ENCODE results near the gene GTF3A.

The GTF3A gene

DNA sequence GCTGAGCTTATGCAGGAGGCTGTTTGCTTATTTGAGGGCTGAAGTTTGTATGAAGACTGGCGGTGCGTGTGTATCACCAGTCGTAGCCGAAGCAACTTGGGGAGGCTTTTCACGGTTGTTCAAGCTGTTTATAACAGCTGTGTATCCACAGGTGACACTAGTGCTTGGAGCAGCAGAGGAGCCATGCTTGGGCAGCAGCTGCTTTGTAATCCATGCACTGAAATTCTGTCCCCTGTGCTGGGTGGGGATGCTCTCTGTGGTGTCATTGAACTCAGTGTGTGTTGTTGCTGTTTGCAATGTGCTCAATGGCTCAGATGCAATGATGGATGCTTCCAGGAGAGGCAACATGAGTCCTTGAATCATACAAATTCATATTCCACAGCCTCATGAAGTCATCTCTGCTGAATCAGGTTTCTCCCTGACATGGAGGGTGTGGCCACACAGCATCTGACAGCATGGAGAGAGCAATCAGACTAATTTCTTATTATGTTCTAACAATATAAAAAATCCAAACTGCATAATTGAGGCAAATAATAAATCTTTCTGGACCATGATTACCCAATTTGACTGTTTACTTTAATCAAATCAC lies 18.8 kb upstream of the GTF3A start:
- DNase-seq, result no peak

DNA sequence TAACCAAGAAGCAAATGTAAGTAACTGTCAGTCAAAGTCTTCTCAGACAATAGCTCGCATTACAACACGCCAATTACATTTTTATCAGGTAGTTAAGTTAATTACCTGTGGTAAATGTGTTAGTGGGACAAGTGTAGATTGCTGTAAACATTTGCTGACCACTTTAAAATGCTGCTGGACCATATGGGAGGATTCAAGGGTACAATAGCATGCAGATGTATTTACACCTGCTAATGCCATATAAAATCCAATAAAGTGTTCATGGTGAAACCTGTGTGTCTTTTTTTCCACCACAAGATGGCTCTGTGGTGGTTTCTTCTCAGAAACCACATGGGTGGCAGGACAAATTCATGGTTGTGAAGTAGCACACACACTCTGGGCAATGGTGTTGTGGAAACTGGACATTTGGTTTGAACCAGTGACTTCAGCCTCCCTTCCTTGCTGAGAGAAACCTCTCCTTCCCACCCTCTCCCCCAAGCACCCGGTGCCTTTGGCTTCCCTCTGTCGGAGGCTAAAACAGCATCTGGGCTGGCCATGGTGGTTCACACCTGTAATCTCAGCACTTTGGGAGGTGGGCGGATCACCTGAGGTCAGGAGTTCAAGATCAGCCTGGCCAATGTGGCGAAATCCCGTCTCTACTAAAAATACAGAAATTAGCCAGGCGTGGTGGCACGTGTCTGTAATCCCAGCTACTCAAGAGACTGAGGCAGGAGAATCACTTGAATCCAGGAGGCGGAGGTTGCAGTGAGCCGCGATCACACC lies 18.1 kb upstream of the GTF3A start:
- peak; percentile 16 for DNase-seq

DNA sequence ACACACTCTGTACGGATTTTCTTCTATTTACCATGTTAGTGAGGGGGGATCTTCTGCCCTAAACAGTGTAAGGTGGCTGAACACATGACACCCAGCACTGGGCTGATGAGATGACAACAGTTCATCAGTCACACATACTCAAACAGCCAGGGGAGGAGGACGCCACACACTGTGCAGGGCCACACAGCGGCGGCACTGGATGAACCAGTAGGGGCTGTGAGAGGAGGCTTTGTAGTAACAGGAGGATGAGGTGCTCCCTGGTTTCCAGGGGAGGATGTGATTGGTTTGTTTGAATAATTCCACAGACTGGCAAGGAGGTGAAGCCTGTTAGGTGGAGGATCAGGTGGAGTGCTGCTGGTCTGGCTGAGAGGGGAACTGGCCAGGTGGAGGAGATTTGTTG lies 16.3 kb upstream of the GTF3A start:
- no peak for DNase-seq

DNA sequence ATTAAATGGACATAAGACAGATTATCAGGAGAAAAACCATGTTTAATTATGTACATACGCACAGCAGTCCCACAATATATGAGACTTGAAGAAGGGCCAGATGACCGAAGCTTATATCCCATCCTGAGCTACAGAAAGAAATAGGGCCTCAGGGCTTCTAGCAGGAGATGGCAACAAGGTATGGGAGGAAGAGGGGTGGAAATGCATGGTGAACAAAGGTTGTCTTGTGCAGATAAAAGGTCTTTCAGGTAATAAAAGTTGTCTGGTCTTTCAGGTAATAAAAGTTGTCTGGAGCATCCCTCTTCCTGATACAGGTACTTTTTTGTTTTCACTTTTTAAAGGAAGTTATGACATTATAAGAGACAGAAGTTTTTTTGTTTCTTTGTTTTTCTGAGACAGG lies 15.4 kb upstream of the GTF3A start:
- no peak for DNase-seq

DNA sequence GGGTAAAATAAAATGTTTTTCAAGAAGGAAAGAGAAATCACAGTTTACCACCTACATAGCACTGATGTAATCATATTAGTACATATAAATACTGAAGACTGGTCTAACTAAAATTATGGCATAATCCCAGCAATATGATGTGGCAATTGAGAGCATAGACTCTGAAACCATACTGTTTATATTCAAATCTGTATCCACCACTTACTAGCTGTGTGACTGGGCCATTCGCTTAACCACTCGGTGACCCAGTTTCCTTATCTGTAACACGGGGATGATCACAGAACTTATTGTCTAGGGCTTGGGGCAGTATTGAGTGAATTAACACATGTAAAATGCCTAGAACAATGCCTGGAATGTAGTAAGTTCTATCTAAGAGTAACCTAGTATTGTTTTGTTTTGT lies 13.1 kb upstream of the GTF3A start:
- no peak for DNase-seq

DNA sequence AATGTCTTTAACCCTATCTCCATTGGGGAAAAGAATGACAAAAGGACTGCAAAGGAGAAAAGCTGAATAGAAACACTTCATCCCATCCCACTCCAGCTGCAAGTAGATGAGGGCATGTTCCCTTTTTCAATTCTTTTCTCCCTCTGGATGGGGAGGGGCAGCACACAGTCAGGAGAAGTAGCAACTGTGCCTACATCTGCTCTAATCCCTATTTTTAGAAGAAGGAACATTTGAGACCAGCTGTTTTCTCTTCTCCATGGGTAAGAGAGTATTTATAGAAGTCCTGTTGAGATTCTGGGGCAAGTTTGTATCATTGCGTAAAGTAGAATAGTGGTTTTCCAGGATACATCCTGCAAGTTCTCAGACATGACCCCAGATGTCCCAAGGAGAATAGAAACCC lies 9.3 kb upstream of the GTF3A start:
- DNase-seq, result no peak

DNA sequence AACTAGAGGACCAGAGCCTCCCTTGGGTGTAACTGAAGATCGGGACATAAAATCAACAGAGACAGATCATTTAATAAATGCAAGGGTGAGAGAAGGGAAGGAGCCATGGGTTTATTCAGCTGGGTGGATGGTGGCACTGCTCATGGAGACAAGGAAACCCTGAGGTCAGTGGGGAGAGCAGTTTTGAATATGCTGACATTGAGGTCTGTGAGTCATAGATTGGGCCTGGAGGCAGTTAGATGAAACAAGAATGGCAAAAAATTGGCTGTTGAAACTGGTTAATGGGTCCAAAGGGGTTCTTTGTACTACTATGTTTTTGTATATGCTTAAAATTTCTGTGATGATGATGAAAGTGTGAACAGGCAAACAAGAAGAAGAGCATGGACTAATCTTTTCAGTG lies 5.1 kb upstream of the GTF3A start:
- no peak for DNase-seq

DNA sequence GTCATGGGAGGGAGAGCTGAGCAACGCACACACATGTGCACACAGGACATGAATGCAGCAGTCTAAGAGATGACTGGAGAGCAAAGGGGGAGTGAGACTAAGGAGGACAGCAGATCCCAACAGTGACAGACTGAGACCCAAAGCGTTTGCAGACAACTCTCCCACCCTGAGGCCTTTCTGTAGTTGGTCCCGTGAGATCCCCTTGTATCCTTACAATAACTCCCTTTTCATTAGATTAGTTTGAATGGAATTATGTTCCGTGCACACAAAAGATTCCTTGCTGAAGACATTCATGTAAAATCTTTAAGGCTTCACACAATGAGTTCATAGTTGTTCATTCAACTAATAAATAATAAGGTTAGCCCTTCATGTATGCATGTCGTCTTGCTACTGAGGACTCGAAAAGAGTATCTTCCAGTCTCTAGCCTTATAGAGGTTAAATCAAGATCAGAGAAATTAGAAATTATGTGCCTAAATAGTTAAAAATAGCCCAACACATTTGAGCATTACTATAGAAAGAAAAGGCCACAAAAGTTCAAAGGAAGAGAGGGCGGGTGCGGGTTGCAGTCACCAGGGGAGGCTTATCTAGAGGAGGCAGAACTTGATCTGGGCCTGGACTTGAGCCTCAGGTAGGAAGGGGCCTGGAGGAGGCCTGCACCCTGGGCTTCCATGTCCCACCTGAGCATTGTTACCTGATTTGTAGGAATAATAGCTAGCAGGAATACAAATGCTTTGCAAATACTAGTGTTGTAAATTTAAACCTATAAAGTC lies 3.1 kb upstream of the GTF3A start:
- DNase-seq, result no peak

DNA sequence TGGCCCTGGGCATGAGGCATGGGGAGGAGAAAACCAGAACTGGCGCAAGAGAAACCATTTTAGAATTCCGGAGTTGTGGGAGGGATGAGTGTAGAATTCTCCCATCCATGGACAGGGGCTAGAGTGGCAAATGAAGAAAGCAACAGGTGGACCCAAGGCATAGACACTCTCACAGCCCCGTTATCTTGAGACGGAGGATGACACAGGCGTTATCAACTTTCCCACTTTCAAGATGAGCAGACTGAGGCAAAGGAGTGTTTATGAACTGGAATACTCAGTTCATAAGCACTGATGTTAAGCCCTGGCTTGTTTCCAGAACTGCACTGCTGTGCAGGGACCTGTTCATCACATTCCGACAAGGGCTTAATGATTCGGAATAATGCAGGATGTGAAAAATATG lies 1.1 kb upstream of the GTF3A start:
- no peak for DNase-seq

DNA sequence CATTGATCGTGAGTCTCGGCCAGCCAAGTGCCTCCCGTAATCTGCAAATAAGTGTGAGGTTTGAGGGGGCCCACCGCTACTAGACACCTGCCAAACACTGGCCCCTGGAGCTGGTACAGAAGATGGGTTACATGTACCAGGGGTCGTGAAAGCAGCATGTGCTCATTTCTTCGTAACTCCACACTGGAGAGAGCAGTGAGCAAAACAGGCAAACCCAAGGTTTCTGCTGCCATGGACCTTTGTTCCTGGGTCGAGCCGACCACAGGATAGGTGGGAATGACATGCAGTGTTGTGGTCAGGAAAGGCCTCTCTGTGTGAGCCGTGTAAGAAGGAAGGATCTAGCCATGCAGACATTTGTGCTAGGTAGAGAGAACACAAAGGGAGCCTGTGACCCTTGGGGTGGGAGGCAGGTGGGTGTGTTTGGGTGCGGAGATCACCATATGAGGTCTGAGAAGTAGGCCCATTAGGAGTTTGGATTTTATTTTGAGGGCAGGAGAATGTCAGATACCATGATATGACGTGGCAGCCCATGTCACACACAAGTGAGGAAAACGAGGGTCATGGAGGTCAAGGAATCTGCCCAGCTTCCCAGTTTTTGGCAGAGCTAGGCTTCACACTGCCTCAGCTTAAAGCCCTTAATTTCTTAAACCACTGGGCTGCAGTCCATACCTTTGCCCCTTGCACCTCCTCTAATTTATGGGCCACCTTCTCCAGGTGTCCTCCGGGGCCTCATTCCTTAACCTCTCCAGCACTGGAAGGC lies 919 bp downstream of the GTF3A start:
- no peak for DNase-seq

DNA sequence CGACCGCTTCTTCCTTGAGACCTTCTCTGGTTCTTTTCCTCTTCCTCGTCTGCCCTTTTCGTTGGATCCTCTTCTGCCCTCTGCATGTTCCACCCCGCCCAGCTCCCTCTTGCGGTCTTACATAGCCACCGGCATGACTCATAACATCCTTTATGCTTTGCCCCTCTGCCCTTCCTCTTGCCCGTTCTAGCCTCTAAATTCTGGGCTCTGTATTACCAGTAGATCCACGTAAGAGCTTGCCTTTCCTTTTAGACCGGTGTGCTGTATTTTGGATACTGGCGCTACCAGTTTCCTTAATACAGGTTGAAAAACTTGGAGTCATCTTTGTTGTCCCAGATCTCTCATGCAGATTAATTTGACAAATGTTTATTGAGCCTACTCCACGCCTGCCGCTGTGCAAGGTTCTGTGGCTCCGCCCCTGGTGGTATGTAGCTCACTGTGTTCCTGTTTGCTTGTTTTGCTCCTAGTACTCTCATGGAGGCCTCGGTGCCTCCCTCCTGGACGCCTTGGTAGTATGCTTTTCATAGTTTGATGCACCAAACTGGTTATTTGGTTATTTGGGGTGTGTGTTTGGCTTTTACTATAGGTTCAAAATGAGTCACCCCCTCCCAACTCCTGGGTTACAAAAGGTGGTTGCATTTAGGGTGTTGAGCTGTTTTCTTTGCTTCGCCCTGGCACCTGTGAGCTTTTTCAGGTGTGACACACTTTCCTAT lies 1.7 kb downstream of the GTF3A start:
- DNase-seq, result peak; percentile 52

DNA sequence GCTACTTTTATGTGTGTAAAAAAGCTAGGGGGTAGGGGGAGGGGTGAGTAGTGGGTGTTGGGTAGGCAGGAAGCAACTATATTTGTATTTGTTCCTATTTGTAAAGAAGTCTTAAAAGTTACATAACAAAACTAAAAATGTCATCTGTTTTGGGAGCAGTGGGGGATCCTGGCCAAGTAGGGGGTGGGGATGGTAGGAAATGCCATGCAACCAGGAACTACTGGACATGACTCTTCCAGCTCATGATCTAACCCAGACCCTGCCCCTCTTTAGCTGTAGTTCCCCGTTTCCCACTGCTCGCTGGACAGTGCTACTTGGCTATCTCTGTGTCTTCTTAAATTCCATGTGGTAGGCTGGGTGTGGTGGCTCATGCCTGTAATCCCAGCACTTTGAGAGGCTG lies 3.2 kb downstream of the GTF3A start:
- no peak for DNase-seq

DNA sequence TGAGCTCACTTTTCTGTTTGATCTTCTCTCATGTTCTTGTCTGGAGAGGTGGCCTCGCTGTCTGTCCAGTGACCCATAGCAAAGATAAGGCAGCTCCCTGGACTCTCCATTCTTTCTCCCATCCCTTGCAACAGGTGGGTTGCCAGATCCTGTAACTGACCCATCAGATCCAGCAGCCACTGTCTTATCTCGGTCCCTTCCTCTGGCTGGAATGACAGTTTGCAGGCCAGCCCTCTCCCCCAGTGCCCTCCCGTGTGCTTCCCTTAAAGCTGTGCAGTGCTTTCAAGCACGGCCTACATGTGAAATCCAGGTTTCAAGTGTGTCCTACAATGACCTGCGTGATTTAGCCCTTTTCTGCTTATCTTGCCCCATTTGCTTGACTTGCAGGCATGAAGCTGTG lies 3.7 kb downstream of the GTF3A start:
- no peak for DNase-seq

DNA sequence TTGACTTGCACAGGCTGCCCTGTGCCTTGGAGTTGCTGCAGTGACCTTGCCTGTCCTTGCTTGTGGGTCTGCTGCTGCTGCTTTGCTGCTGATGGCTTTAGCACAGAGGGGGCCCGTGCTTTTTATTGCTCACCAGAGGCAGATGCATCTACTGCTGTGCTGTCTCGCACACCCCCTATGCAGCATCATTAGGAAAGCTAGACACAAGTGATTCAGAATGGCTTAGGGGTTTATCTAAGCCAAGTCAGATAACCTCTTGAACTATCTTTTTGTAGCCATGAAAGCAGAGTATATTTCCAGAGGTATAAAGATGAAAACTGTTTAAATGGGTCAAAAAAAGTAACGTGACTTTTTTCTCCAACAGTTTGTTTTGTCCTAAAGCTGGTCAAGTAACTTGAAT lies 7.8 kb downstream of the GTF3A start:
- DNase-seq, result no peak

DNA sequence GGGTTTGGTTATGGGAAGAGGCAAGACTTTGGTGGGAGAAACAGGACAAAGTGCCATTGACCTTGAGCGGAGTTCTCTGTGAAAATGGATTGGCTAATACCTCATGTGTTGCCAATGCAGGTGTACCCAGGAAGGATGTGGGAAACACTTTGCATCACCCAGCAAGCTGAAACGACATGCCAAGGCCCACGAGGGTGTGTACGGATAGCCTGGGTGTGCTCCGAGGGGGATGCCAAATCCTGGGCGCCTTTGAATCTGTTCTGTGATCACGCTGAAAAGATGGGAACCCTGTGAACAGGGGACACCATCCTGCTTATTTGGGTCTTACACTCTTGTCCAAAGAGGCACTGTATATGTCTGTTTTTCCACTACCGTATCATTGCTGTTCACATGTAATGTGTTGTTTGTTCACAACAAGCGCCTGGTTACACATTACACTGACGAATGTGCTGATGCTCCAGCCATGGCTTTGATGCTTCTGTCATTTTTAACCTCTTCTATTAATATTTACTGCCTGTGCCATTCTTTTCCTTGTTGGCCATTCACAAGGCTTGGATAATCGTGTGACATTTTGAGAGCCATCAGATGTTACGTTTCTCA lies 8.3 kb downstream of the GTF3A start:
- DNase-seq, result no peak

DNA sequence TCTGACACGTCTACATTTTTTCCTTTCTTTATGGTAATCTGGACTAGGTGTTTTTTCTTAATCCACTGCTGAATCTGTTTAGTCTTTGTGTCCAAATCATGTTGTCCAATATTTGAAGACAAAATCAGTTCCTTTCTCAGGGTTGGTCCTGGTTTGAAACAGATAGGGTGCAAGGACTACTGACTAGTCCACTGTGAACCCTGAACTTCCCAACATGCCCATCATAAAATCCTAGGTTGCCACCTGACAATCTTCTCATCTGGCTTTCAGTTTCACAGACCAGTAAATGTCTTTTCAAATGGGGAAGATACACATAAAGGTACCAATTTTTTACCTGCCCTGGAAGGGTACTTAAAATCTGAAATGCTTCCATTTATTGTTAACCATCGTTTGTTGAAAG lies 12.7 kb downstream of the GTF3A start:
- no peak for DNase-seq

DNA sequence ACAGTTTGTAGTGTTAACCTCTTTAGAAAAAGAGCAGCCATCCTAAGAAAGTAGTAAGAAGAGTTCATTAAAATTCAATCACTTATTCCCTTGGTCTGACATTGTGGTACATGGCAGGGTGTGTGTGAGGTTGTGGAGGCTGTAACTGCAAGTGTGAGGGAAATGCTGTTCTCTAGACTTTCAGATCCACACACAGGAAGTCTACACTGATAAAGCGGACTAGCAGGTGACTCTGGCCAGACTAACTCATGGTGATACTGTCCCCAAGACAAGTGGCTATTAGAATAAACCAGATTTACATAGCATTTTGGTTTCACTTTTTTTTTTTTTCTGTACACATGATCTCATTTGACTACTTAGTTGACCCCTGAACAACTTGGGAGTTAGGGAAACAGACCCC lies 16.0 kb downstream of the GTF3A start:
- DNase-seq, result no peak

DNA sequence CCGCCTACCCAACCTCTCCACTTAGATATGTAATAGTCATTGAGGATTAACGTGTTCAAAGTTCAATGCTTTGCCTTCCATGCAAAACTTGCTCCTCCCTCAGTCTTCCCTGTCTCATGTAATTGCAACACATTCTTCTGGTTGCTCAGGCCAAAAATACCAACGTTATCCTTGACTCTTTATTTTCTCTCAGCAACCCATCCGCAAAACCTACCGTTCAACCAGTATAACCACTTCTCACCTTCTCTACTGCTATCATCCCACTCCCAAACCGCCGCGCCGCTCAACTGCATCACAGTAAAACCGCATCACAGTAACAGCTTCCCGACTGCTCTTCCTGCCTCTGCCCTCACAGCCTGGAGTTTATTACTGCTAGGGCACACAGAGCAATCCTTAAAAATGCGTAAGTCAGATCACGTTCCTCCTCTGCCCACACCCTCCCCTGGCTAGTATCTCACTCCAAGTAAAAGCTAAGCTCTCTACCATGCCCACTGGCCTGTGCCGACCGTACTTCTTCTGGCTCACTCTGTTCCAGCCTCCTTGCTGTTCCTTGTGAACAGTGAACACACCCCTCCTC lies 17.7 kb downstream of the GTF3A start:
- DNase-seq, result peak; percentile 12

DNA sequence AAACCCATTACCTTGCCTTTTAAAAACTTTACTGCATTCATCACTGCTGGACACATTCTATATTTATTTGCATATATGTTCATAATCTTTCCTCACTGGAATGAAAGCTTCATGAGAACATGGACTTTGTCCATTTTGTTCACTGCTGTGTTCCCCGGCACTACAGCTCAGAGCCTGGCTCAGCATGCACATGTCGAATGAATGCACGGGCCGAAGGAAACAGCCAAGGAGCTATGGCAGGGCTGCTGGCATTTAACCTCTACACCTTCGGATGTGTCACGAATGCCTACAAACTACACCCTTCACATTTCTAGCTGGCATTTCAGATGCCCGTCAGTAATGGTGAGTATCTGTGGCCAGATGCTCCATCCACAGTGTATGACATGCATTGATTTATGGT lies 18.4 kb downstream of the GTF3A start:
- DNase-seq, result no peak

DNA sequence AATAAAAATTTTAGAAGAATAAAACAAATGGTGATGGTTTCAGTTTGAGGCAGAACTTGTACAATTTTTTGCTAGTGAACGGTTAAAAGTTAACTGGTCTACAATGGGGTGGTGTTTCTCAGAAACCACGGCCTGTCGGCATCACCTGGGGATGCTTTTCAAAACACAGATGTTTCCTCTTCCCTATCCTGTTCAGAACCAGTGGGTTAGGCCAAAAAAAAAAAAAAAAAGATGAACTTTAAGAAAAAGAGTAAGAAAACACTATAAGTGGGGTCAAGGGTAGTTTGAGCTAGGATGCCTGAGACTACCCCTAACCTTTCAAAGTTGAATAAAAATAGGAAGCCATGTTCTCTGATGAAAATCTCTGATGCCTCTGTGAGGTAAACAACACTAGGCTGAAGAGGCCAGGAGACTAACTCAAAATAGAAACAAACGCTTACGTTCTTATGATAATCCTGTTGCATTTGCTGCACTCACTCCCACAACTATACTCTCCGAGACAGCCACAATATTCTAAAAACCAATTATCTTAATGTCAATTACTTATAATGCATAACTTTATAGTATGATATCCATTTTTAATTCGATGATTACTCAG lies 22.7 kb downstream of the GTF3A start:
- DNase-seq, result no peak

DNA sequence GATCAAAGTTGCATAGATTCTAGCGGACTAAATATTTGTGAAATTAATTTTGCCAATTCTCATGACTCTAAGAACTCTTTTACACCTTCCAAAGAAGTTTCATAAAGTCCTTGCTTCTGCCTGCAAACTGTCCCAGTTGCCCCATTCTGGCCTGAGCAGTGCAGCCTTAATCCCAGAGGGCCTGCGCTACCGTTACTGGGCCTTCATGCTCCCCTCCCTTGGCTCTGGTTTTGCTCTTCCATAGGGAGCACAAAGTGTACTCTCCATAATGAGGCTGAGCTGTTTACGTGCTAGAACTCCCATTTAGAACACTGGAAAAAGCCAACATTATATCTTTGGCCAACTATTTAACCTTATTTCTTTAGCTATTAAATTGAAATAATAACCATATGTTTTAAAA lies 23.9 kb downstream of the GTF3A start:
- DNase-seq, result no peak

All from DMS79 treated with DMSO at 0.1 percent for 48 hours (cell line).